ENCODE results near the gene NME4. TPM values are rescaled to one million over a fixed set of nuclear protein-coding genes. Genes with fewer than 3 reads are reported as not detected.

NME4 gene
- total and polyA plus RNA-seq, 2 donors (not counting 1 experiment from before 2014, with no cell fraction given), result 71.7 to 121 TPM

DNA sequence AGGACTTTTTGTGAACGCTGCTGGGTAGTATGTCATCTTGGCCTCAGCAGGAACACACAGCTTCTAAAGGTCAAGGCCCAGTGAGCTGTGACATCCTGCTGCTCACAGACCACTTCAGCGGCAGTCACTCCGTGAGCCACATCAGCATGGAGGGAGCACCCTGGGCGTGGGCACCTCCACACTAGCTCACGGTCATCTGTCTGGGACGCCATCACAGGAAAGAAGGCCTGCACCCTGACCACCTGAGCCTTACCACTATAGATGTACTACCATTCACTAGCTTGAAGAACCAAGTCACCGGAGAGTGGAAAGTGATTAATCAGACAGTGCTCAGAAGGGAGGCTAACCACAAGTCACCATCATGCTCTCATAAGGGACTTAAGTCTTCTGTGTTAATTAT, 47.8 kb upstream of the NME4 start:
- Histone ChIP-seq H3K27me3 (ENCODE audit: control insufficient read depth, insufficient read depth, low read length) (no peaks in the 10 kb centered on the region), H4K20me1 (ENCODE audit: control insufficient read depth, extremely low read depth, insufficient read depth, low read length) (no peaks in the 10 kb centered on the region), H2AFZ (ENCODE audit: low read length) (no peak overlapping the region), H3K36me3 (ENCODE audit: control insufficient read depth, insufficient read depth, low read length) (peaks cover 6% of the 10 kb centered on the region), H3K4me1 (ENCODE audit: control insufficient read depth, extremely low read depth, insufficient read depth, low read length) (peaks cover 4% of the 10 kb centered on the region), H3K79me2 (ENCODE audit: control insufficient read depth, insufficient read depth, low read length) (peaks cover 41% of the 10 kb centered on the region), H3K9me3 (ENCODE audit: control insufficient read depth, insufficient read depth, low read depth, low read length) (no peaks in the 10 kb centered on the region), H3K9ac (ENCODE audit: insufficient read depth, low read length) (no peak overlapping the region), H3K27ac (ENCODE audit: insufficient read depth, low read length) (no peak overlapping the region), H3K4me3 (replicated peaks in 1 of 4; ENCODE audit: control extremely low read depth in 1 of 4, insufficient read depth in 1 of 4, low read depth in 3 of 4, low read length in 4 of 4) (no peak overlapping the region), H3K4me2 (ENCODE audit: extremely low read depth, insufficient read depth, low read length) (no peak overlapping the region)
- no peak for TF ChIP-seq EZH2 (IDR thresholded peaks at IDR 0.05; ENCODE audit: low read length, missing control alignments)
- TF ChIP-seq, protein P1, sequence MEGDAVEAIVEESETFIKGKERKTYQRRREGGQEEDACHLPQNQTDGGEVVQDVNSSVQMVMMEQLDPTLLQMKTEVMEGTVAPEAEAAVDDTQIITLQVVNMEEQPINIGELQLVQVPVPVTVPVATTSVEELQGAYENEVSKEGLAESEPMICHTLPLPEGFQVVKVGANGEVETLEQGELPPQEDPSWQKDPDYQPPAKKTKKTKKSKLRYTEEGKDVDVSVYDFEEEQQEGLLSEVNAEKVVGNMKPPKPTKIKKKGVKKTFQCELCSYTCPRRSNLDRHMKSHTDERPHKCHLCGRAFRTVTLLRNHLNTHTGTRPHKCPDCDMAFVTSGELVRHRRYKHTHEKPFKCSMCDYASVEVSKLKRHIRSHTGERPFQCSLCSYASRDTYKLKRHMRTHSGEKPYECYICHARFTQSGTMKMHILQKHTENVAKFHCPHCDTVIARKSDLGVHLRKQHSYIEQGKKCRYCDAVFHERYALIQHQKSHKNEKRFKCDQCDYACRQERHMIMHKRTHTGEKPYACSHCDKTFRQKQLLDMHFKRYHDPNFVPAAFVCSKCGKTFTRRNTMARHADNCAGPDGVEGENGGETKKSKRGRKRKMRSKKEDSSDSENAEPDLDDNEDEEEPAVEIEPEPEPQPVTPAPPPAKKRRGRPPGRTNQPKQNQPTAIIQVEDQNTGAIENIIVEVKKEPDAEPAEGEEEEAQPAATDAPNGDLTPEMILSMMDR (conservative IDR thresholded peaks at IDR 0.05 in 1 of 2, IDR thresholded peaks at IDR 0.05 in 1 of 2; ENCODE audit: low read depth in 1 of 2, low read length in 2 of 2), result no peak
- no peak for DNase-seq (ENCODE audit: low read depth in 2 of 2)

DNA sequence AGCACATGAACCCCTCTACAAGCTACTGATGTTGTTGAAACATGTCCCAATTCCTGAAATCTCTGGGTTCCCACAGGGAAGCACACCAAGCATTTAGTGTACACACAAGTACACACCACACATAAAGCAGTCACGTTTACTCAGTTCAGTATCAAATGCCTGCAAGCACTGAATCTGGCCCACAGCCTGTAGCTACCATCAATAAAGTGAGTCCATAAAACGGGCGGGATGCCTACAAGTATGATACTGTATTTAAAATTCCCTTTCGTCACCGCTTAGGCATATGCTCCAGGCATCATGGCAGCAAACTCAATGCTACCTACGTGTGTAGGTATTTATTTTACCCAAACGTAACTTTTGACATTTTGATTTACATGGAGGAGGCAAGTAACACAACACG, 46.8 kb upstream of the NME4 start:
- Histone ChIP-seq H3K36me3 (ENCODE audit: control insufficient read depth, insufficient read depth, low read length) (peaks cover 4% of the 10 kb centered on the region), H3K27ac (ENCODE audit: insufficient read depth, low read length) (no peak overlapping the region), H3K9ac (ENCODE audit: insufficient read depth, low read length) (no peak overlapping the region), H3K27me3 (ENCODE audit: control insufficient read depth, insufficient read depth, low read length) (no peaks in the 10 kb centered on the region), H3K4me2 (ENCODE audit: extremely low read depth, insufficient read depth, low read length) (no peak overlapping the region), H3K9me3 (ENCODE audit: control insufficient read depth, insufficient read depth, low read depth, low read length) (no peaks in the 10 kb centered on the region), H3K79me2 (ENCODE audit: control insufficient read depth, insufficient read depth, low read length) (peaks cover 35% of the 10 kb centered on the region), H4K20me1 (ENCODE audit: control insufficient read depth, extremely low read depth, insufficient read depth, low read length) (no peaks in the 10 kb centered on the region), H3K4me1 (ENCODE audit: control insufficient read depth, extremely low read depth, insufficient read depth, low read length) (peaks cover 4% of the 10 kb centered on the region), H3K4me3 (replicated peaks in 1 of 4; ENCODE audit: control extremely low read depth in 1 of 4, insufficient read depth in 1 of 4, low read depth in 3 of 4, low read length in 4 of 4) (no peak overlapping the region), H2AFZ (ENCODE audit: low read length) (no peak overlapping the region)
- DNase-seq (ENCODE audit: low read depth in 2 of 2), result no peak
- TF ChIP-seq, protein P1 (conservative IDR thresholded peaks at IDR 0.05 in 1 of 2, IDR thresholded peaks at IDR 0.05 in 1 of 2; ENCODE audit: low read depth in 1 of 2, low read length in 2 of 2), result no peak
- no peak for TF ChIP-seq EZH2 (IDR thresholded peaks at IDR 0.05; ENCODE audit: low read length, missing control alignments)

- H3K27me3 ChIP-seq (ENCODE audit: control insufficient read depth, insufficient read depth, low read length), result no peaks in the 10 kb centered on the region
- no peaks in the 10 kb centered on the region for H4K20me1 ChIP-seq (ENCODE audit: control insufficient read depth, extremely low read depth, insufficient read depth, low read length)
- TF ChIP-seq, protein P1 (conservative IDR thresholded peaks at IDR 0.05 in 1 of 2, IDR thresholded peaks at IDR 0.05 in 1 of 2; ENCODE audit: low read depth in 1 of 2, low read length in 2 of 2), result no peak
- no peak for TF ChIP-seq EZH2 (IDR thresholded peaks at IDR 0.05; ENCODE audit: low read length, missing control alignments)
- peak overlapping the region; percentile 57 for H3K27ac ChIP-seq (ENCODE audit: insufficient read depth, low read length)
- H3K9ac ChIP-seq (ENCODE audit: insufficient read depth, low read length), result peak overlapping the region; percentile 75
- no peak overlapping the region for H2AFZ ChIP-seq (ENCODE audit: low read length)
- peaks cover 2% of the 10 kb centered on the region for H3K36me3 ChIP-seq (ENCODE audit: control insufficient read depth, insufficient read depth, low read length)
- H3K4me3 ChIP-seq (replicated peaks in 1 of 4; ENCODE audit: control extremely low read depth in 1 of 4, insufficient read depth in 1 of 4, low read depth in 3 of 4, low read length in 4 of 4), result peak overlapping the region; percentile 60 to 79 (median 72)
- peaks cover 29% of the 10 kb centered on the region for H3K79me2 ChIP-seq (ENCODE audit: control insufficient read depth, insufficient read depth, low read length)
- peak in 1 of 2 donors; percentile 6 for DNase-seq (ENCODE audit: low read depth in 2 of 2)
- peaks cover 4% of the 10 kb centered on the region for H3K4me1 ChIP-seq (ENCODE audit: control insufficient read depth, extremely low read depth, insufficient read depth, low read length)
- H3K4me2 ChIP-seq (ENCODE audit: extremely low read depth, insufficient read depth, low read length), result peak overlapping the region; percentile 69
- H3K9me3 ChIP-seq (ENCODE audit: control insufficient read depth, insufficient read depth, low read depth, low read length), result no peaks in the 10 kb centered on the region
These were observed 45.0 kb upstream of the NME4 start for GRCh38 chr16:351804-352520.
